ENCODE measurements around the gene HSP90B1. TPM values are rescaled to one million over a fixed set of nuclear protein-coding genes. Genes with fewer than 3 reads are reported as not detected.

Gene HSP90B1
- total RNA-seq, 4 donors from 2014 or later, result 174 to 199 (median 191) TPM

GRCh38 chr12:103924761-103925641, 5.2 kb upstream of the HSP90B1 start:
- DNase-seq (ENCODE audit: extremely low spot score), result no peak
- Histone ChIP-seq H3K27me3 (no peaks in the 10 kb centered on the region), H3K4me1 (peaks cover 0 to 12% (median 10%) of the 10 kb centered on the region in 4 donors), H3K36me3 (no peaks in the 10 kb centered on the region), H3K9me3 (no peaks in the 10 kb centered on the region), H3K27ac (replicated peaks in 1 of 4) (no peak overlapping the region), H3K4me3 (no peak overlapping the region)
- TF ChIP-seq POLR2AphosphoS5 (IDR thresholded peaks at IDR 0.05), result no peak
- TF ChIP-seq POLR2A (IDR thresholded peaks at IDR 0.05; ENCODE audit: low read depth), result no peak
- TF ChIP-seq EP300 (IDR thresholded peaks at IDR 0.05), result no peak
- TF ChIP-seq CTCF (IDR thresholded peaks at IDR 0.05), result no peak
- 81% methylated on average over 9 of the region's 9 CpGs for WGBS
- intact Hi-C loops (cut with DNase I), result loop anchor here (2.0 kb wide), 1 partner anchor 40 kb away; no protein-coding TSS in a partner anchor

GRCh38 chr12:103928682-103929045, 1.5 kb upstream of the HSP90B1 start:
- WGBS, result 32% methylated on average over 12 of the region's 12 CpGs
- Histone ChIP-seq H3K27me3 (no peaks in the 10 kb centered on the region), H3K9me3 (no peaks in the 10 kb centered on the region), H3K27ac (replicated peaks in 1 of 4) (peak overlapping the region; percentile 90 to 97 (median 94)), H3K36me3 (peaks cover 0 to 16% (median 13%) of the 10 kb centered on the region in 4 donors), H3K4me3 (peak overlapping the region; percentile 80 to 89 (median 88)), H3K4me1 (peaks cover 21 to 42% (median 40%) of the 10 kb centered on the region in 4 donors)
- intact Hi-C loops (cut with DNase I), result no loop called here
- no peak for DNase-seq (ENCODE audit: extremely low spot score)
- TF ChIP-seq POLR2AphosphoS5 (IDR thresholded peaks at IDR 0.05) (no peak), POLR2A (IDR thresholded peaks at IDR 0.05; ENCODE audit: low read depth) (no peak), CTCF (IDR thresholded peaks at IDR 0.05) (no peak), EP300 (IDR thresholded peaks at IDR 0.05) (no peak)

- intact Hi-C loops (cut with DNase I), result no loop called here
- Histone ChIP-seq H3K4me3 (peak overlapping the region; percentile 80 to 89 (median 88)), H3K4me1 (peaks cover 26 to 47% (median 42%) of the 10 kb centered on the region in 4 donors), H3K9me3 (no peaks in the 10 kb centered on the region), H3K27me3 (no peaks in the 10 kb centered on the region), H3K27ac (replicated peaks in 1 of 4) (peak overlapping the region; percentile 90 to 97 (median 94)), H3K36me3 (peaks cover 0 to 22% (median 18%) of the 10 kb centered on the region in 4 donors)
- WGBS, result 1% methylated on average over 28 of the region's 37 CpGs
- peak; percentile 95 for DNase-seq (ENCODE audit: extremely low spot score)
- TF ChIP-seq POLR2AphosphoS5 (IDR thresholded peaks at IDR 0.05) (peak; percentile 31 to 84), POLR2A (IDR thresholded peaks at IDR 0.05; ENCODE audit: low read depth) (peak; percentile 44), EP300 (IDR thresholded peaks at IDR 0.05) (no peak), CTCF (IDR thresholded peaks at IDR 0.05) (no peak)
Observed at GRCh38 chr12:103929046-103929783, 995 bp upstream of the HSP90B1 start.

- Histone ChIP-seq H3K27me3 (no peaks in the 10 kb centered on the region), H3K36me3 (peaks cover 0 to 27% (median 23%) of the 10 kb centered on the region in 4 donors), H3K4me3 (peak overlapping the region; percentile 80 to 89 (median 88)), H3K4me1 (peaks cover 29 to 52% (median 45%) of the 10 kb centered on the region in 4 donors), H3K9me3 (no peaks in the 10 kb centered on the region), H3K27ac (replicated peaks in 1 of 4) (peak overlapping the region; percentile 90 to 97 (median 94))
- no peak for TF ChIP-seq CTCF (IDR thresholded peaks at IDR 0.05)
- no peak for TF ChIP-seq POLR2A (IDR thresholded peaks at IDR 0.05; ENCODE audit: low read depth)
- no peak for TF ChIP-seq EP300 (IDR thresholded peaks at IDR 0.05)
- TF ChIP-seq POLR2AphosphoS5 (IDR thresholded peaks at IDR 0.05), result no peak
- WGBS, result 0% methylated on average over 17 of the region's 18 CpGs
- no peak for DNase-seq (ENCODE audit: extremely low spot score)
- intact Hi-C loops (cut with DNase I), result no loop called here
Observed at GRCh38 chr12:103929784-103930033, 501 bp upstream of the HSP90B1 start.
